GM21515 (cell line): ENCODE measurements around the gene RIPOR2.

ENCODE experiments used
- ATAC-seq: cut with Tn5 transposase; IDR thresholded peaks from one replicate; pipeline ENCODE4 v1.9.1; 2021; ENCODE audit not compliant: unreplicated experiment

Gene RIPOR2

DNA sequence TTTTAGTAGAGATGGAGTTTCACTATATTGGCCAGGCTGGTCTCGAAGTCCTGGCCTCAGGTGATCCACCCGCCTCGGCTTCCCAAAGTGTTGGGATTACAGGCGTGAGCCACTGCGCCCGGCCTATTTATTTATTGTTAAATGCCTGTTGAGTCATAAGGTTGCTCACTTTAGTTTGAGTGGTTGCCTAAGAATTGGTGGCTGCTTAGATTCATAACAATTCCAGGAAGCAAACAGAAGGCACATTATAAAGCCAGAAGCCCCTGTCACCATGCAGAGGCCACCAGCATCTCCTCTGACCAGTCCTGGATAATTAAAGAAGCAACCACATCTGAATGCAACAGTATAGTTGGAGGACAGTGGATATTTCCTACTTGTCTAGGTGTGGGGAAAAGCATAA, 113.1 kb downstream of the RIPOR2 start:
- no peak for ATAC-seq

DNA sequence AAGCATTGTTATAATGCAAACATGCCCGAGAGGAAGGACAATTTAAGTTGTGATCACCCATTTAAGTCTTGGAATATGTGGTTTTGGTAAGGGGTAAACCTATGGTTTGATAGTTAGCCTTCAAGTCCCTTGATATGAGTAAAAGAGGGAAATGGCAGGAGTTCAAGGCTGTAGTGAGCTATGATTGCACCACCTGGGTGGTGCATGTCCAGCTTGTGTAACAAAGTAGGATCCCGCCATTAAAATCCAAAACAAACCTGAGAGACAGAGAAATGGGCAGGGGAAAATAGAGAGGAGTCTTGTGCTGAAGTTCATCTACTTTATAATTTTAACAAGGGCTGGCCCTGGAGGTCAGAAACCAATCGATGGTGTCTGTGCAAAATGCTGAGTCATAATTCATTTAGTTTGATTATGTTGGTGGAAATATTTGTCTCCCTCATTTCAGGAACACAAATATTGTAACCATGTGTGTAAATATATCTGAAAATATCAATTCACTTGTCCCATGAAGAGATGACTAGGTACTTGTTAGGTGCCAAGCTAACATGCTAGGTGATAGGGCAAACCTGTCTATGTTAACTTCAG, 113.8 kb downstream of the RIPOR2 start:
- ATAC-seq, result no peak

DNA sequence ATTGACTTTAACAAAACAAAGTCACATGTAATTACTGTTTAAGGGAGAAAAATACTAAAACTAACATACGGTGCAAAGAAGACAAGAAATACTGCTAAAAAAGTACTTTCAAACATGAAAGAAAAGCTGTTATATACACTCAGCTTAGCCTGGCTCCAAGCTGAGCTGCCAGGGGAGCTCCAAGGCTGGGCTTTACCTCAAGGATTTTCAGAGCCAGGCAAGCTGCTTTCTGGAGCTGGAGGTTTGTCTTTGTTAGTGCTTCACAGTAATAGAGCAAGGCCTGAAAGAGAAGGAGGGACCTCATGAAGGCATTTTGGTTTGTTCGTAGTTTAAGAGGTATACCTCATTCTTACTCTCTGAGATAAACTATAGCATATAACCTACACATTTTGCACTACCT, 117.4 kb downstream of the RIPOR2 start:
- no peak for ATAC-seq

DNA sequence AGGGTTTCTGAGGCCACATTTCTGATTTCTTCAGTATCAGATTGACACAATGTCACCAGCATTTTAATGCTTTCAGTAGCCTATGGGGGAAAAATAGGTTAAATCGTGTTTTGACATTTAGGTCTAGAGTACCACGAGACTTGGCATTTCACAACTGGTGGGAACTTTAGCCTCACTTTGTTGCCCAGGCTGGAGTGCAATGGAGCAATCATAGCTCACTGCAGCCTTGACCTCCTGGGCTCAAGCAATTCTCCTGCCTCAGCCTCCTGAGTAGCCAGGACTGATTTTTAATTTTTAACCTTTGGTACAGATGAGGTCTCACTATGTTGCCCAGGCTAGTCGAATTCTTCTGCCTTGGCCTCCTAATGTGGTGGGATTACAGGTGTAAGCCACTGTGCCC, 126.0 kb downstream of the RIPOR2 start:
- ATAC-seq, result no peak

DNA sequence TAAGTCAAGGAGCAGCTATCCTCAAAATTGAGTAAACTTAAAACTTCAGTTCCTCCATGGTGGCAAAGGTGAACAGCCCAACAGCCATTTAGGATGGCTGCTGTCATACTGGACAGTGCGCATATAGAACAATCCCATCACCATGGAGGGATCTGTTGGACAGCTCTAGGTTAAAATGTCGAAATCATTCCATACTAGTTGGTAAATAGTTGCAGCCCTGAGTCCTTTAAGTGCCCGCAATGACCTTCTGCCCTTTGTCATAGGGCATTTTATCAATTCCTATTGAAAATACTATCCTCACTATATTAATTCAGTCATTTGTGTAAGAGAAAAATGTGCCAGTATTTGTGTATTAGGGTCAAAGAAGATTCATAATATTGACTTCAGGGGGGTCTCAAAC, 128.2 kb downstream of the RIPOR2 start:
- ATAC-seq, result no peak

DNA sequence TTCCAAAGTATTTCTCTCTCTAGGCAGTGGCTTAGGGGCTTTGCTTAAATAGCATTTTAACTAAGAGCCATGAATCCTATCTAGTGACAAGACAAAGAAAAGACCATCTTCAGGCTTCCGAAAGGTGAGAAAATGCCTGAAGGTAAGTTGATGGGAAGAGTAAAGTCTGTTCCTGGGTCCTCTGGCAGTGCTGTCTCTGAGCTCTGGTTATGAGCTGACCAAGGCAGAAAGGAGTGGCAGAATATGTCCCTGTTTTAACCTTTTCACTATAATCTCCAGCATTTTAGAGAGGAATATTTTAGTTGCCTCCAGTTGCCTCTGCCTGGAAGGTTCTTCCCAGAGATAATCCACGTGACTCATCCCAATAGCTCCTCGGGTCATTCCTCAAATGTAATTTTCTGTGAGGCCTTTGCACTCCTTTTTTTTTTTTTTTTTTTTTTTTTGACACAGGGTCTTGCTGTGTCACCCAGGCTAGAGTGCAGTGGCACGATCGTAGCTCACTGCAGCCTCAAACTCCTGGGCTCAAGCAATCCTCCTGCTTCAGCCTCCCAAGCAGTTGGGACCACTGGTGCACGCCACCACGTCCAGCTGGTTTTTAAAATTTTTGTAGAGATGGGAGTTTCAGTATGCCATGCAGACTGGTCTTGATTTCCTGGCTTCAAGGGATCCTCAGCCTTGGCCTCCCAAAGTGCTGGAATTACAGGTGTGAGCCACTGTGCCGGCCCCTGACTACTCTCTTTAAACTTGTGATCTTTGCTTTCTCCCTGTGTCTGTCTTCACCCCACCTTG, 133.3 kb downstream of the RIPOR2 start:
- ATAC-seq, result no peak

DNA sequence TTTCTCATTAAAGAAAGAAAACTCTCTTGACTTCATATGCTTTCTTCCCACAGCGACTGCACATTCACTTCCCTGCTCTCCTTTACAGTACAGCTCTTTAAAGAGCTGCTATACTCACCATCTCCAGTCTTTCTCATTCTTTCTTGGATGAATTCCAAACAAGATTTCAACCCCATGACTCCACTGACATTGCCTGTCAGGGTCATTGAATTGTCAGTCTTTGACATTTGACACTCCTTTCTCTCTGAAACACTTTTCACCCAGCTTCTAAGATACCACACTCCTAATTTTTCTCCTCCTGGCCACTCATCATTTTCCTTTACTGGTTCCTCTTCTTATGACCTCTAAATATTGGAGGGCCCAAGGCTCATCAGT, 136.2 kb downstream of the RIPOR2 start:
- no peak for ATAC-seq

DNA sequence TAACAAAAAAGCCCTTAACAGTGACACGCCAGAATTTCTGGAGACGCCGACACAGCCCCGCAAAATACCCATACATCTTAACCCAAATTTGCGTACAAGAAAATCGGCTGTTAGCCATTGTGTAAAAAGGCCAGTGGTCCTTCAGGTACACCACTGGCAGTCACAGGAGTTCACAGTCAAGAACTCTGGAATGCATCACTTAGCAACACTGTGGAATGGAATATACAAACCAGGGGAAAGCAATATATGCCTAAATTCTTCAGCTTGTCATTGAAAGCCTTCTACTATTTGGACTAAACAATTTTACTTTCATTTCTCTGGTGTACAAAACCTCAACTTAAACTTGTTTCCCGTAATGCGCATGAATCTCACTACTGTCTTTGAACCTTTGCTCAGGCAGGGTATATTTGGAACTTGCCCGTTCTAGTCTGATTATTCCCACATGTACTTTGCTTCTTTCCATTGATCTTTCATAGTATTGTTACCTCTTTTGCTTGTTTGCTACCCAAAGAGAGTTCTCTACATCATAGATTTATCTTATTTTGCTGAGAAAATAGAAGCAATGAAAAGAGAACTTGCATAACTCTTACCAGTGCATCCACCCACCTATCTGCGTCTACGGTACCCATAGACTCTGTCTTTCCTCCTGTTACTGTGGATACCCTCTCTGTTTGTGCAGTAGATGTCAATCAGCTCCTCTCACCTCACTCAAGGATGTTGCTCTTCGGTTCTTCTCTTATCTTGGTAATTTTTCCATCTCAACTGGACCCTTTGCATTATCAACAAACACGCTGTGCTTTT, 136.8 kb downstream of the RIPOR2 start, which contains the start of gene ARMH2:
ARMH2 (minus strand) TSS at position 178 of the 801 bp plus-strand sequence; CDS start at position 118, 60 bp downstream.
- no peak for ATAC-seq

DNA sequence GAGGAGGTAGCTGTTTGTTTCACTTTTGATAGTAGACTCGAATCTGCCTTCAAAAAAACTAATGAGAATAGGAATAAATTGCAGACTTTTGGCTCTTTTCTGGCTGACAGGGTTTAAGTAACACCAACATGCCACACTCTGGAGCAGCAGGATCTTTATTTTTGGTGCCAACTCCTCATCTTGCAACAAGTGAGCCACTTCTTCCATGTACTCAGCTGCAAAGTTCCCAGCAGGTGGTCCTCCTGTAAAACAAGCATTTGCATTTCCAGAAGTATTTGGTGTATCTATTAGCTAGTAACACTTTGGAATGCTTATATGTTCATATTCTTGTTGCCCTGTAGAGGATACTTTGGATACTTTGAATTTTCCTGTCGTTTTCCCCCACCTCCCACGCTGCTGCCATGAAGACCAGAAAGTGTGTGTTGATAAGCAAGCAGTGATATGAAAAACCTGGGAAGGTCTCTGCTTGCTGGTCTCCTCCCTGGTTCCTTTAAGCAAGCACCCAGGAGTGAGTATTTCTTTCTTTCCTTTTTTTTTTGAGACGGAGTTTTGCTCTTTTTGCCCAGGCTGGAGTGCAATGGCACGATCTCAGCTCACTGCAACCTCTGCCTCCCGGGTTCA, 138.1 kb downstream of the RIPOR2 start:
- ATAC-seq, result no peak

DNA sequence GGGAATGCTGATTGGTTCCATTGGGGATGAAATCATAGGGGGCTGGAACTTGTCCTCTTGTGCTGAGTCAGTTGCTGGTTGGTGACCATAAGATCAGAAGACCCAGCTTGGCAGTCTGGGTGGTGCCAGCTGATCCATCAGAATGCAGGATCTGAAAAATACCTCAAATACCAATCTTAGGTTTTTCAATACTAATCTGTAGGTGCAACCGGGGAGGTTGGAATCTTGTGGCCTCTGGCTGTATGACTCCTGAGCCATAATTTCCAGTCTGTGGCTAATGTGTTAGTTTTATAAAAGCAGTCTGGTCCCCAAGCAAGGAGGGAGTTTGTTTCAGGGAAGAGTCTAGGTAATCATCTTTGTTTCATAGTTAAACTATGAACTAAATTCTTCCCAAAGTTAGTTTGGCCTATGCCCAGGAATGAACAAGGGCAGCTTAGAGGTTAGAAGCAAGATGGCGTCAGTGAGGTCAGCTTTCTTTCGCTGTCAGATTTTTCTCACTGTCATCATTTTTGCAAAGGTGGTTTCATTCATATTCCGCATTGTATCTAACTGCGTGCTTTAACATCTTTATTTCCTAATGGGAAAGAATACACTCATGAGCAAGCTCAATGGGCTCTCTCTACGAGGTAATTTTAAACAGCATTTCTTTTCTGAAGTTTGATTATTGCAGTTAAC, 139.0 kb downstream of the RIPOR2 start:
- ATAC-seq, result no peak

DNA sequence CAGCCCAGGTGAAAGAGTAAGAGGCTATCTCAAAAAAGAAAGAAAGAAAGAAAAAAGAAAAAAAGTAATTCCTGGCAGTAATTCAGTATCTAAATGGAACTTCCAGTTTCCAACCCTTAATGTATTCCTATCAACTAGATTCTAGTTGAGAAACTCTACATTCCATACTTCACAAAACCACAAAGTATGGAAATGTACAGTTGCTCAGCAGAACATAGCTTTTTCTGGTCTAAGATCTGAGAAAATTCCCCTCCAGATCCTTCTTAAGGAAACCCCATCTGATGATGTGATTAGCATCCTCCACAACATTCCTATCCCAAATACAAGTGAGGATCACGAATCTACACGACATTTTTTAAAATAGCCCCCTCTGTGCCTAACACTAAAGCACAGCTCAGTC, 140.7 kb downstream of the RIPOR2 start:
- no peak for ATAC-seq

DNA sequence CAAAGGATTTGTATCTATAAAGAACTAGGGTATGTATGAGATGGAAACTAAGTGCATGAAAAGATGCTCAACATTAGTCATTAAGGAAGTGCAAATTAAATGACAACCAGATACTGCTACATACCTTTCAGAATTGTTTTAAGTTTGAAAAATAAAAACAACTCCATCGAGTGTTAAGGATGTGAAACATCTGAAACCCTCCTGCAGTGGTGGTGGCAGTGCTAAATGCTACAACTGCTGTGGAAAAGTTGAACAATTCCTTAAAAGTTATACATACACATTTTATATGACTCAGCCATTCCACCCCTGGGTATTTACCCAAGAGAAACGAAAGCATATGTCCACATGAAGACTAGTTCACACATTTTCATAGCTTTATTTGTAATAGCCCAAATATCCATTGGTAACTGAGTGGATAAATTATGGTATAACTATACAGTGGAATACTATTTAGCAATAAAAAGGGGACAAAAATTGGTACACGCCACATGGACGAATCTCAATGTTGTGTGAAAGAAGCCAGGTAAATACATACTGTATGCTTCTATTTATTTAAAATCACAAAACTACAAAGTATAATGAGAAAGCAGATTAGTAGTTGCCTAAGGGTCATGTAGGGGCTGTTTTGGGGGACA, 147.6 kb downstream of the RIPOR2 start:
- ATAC-seq, result no peak

DNA sequence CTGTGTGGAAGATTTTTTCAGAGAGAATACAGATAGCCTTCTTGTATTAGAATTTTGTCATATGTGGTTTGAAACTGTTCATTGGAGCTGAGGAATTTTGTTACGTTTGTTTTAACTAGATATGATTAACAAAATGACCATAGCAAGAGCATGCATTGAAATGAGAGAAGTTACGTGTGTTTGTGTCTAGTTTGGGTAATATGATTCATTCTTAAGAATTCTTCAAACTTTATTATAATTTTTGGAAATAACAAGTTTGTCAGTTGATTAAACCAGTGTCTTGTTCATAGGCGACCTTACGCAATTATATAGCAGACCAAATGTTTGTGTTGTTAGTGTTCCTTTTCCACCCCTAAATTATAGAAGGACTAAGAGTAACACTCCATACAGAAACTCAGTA, 155.6 kb downstream of the RIPOR2 start:
- no peak for ATAC-seq

DNA sequence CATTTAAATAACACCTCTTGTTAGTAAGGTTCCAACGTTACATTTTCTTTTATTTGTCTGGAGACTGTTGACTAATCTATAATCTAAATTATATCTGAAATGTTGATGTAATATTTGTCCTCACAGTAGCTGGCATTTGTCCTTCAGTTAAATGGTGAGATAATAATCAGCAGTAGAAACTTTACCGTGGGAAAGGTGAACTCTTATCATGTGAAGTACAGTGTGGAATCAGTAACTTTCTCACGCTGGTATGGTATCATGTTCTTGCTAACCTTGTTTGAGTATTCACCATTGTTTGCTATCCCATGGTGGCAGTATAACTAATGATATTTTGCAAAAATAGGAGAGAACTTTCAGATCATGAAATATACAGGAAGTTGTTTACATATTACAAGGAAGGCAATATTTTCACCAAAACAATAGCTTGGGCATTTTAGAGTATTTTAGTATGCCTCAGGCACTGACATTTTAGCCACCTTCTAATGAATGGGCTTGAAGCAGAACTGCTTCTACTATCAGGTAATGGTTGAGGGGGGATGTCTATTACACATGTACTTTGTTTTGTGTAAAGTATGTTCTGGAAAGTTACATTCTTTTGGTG, 156.2 kb downstream of the RIPOR2 start:
- ATAC-seq, result no peak

DNA sequence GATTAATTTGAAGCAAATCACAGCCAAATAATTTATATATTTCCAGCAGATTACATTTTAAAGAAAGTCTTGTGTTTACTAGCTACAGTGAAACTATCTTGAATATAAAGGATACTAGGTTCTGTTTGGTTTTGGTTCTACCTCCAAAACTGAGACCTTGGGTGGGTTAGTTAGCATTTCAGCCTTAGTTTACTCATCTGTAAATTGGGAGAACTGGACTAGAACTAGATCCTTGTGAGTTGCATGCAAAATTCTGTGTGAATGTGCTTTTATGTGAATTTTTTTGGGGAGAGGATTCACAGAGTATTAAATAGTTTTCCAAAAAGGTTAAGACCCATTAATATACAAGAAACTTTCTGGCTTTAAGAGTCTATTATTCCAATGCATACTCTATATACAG, 156.9 kb downstream of the RIPOR2 start:
- no peak for ATAC-seq

DNA sequence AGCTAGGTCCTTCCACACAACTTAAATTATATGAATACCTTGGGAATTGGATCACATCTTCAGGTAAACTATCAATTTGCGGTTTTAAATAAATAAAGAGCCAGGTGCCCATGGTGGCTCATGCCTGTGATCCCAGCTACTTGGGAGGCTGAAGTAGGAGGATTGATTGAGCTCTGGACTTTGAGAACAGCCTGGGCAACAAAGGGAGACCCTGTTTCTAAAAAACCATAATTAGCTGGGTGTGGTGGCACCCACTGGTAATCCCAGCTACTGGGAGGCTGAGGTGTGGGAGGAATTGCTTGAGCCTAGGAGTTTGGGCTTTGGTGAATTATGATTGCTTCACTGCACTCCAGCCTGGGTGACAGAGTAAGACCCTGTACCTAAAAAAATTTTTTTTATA, 157.6 kb downstream of the RIPOR2 start:
- no peak for ATAC-seq

DNA sequence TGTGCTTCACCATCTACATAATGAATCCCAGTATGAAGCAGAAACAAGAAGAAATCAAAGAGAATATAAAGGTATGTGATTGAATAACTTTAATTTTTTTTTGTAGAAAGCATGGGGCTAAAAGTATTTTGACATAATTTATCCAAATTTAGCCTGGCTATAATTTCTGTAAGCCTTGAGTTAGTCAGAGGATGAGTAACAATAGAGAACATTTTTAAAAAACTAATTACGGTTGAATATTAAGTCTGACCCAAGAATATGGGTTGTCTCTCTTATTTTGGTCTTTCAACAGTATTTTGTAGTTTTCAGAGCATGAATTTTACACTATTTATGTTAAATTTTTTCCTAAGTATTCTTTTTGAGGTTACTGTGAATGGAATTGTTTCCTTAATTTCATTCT, 158.5 kb downstream of the RIPOR2 start:
- no peak for ATAC-seq

DNA sequence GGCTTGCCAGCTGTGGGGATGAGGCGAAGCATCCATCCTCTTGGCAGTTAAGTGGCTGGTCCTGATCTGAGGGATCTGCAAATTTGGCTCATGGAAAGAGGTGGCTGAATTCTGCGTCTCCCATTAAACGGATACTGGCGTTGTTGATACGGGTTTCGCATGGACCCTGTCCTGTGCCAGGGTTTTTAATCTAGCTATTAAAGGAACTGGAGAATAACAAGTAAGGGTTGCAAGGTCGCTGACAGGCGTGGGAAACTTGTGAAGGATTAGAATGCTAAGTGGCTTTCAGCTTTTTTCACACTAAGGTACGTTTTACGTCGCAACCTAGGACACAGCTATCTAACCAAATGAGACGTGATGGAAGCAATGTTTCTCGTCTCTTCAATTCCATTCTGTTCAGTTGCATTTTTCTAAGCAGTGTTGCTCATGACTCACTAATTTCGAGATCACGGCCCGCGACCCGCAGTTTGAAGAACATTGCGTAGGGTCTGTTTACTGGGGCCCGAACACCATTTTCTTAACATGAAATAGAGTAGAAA, 160.2 kb downstream of the RIPOR2 start:
- ATAC-seq, result peak; percentile 14

DNA sequence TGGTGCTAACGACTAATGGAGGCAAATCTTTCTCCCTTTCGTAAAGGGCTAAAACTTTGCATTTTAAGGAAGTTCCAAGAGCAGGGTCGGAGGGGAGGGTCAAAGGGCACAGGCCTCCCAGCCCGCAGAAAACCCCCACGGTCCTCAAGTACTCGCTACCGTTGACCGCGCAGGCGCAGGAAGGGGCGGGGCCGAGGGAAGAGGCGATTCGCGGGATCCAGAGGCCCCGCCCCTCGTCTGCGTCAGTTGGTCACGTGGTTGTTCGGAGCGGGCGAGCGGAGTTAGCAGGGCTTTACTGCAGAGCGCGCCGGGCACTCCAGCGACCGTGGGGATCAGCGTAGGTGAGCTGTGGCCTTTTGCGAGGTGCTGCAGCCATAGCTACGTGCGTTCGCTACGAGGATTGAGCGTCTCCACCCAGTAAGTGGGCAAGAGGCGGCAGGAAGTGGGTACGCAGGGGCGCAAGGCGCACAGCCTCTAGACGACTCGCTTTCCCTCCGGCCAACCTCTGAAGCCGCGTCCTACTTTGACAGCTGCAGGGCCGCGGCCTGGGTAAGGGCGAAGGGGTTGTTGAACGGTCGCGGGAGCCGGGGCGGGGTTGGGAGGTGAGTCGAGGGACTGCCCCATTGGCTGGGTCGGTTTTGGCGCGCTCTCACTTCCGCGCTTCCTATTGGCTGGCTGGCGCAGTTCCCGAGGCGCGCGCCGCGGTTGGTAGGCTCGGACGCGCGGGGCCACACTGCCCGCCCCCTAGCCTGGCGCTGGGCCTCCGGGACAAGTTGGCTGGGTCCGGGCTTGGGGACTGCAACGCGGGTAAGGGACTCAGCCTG, 160.9 kb downstream of the RIPOR2 start, which contains the start of gene GMNN:
GMNN (plus strand) TSS at position 242 of the 824 bp plus-strand sequence. CDS start 2,310 bp downstream, outside the sequence.
- peak; percentile 87 for ATAC-seq
